Panc1 (cell line): ENCODE results near the gene PLEKHG4B.

ENCODE experiments used
- SIN3A ChIP-seq: IDR thresholded peaks from 2 replicates; pipeline ENCODE4 v1.6.1; 2012; ENCODE audit warnings: low read depth, mild to moderate bottlenecking, low read length, moderate library complexity, borderline replicate concordance; ENCODE audit not compliant: insufficient read depth
- TF ChIP-seq, protein P1 (sequence below): fragments of 450-650 bp; IDR thresholded peaks from 2 replicates; pipeline ENCODE4 v1.5.1; 2017; ENCODE audit warnings: mild to moderate bottlenecking
- TF ChIP-seq, protein P2 (sequence below), 2 experiments: IDR thresholded peaks; 2 replicates each; pipeline ENCODE4 v1.6.1; 2011 to 2012; ENCODE audit warnings: low read depth in 2 of 2, control low read depth in 1 of 2, low read length in 1 of 2, mild to moderate bottlenecking in 1 of 2, moderate library complexity in 1 of 2; ENCODE audit not compliant: insufficient read depth in 1 of 2

DNA sequence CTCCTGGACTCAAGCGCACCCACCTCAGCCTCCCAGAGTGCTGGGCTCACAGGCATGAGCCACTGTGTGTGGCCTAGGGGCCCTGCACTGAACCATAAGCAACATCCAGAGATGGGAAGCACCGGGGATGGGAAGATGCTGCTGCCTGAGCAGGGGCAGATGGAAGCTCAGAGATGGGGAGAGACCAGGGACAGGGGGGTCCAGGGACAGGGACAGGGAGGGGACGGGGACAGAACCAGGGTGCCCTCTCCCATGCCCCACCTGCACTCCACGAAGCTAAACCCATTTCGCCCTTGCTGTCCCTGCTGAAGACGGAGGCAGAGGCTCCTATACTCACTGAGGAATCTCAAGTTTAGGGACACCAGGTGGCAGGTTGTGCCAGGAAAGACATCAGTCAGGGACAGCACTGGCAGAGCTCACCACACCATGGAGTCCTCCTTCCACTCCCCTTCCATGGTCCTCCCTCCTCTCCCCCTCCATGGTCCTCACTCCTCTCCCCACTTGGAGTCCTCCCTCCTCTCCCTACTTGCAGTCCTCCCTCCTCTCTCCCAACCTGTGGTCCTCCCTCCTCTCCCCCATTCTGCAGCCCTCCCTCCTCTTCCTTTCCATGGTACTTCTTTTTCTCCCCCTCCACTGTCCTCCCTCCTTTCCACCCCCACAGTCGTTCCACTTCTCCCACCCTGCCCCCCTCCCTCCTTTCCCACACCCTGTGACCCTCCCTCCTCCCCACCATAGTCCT lies 53.8 kb downstream of the PLEKHG4B start:
- TF ChIP-seq, protein P1, sequence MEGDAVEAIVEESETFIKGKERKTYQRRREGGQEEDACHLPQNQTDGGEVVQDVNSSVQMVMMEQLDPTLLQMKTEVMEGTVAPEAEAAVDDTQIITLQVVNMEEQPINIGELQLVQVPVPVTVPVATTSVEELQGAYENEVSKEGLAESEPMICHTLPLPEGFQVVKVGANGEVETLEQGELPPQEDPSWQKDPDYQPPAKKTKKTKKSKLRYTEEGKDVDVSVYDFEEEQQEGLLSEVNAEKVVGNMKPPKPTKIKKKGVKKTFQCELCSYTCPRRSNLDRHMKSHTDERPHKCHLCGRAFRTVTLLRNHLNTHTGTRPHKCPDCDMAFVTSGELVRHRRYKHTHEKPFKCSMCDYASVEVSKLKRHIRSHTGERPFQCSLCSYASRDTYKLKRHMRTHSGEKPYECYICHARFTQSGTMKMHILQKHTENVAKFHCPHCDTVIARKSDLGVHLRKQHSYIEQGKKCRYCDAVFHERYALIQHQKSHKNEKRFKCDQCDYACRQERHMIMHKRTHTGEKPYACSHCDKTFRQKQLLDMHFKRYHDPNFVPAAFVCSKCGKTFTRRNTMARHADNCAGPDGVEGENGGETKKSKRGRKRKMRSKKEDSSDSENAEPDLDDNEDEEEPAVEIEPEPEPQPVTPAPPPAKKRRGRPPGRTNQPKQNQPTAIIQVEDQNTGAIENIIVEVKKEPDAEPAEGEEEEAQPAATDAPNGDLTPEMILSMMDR = no peak
- no peak for TF ChIP-seq SIN3A
- TF ChIP-seq, protein P2, sequence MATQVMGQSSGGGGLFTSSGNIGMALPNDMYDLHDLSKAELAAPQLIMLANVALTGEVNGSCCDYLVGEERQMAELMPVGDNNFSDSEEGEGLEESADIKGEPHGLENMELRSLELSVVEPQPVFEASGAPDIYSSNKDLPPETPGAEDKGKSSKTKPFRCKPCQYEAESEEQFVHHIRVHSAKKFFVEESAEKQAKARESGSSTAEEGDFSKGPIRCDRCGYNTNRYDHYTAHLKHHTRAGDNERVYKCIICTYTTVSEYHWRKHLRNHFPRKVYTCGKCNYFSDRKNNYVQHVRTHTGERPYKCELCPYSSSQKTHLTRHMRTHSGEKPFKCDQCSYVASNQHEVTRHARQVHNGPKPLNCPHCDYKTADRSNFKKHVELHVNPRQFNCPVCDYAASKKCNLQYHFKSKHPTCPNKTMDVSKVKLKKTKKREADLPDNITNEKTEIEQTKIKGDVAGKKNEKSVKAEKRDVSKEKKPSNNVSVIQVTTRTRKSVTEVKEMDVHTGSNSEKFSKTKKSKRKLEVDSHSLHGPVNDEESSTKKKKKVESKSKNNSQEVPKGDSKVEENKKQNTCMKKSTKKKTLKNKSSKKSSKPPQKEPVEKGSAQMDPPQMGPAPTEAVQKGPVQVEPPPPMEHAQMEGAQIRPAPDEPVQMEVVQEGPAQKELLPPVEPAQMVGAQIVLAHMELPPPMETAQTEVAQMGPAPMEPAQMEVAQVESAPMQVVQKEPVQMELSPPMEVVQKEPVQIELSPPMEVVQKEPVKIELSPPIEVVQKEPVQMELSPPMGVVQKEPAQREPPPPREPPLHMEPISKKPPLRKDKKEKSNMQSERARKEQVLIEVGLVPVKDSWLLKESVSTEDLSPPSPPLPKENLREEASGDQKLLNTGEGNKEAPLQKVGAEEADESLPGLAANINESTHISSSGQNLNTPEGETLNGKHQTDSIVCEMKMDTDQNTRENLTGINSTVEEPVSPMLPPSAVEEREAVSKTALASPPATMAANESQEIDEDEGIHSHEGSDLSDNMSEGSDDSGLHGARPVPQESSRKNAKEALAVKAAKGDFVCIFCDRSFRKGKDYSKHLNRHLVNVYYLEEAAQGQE (IDR thresholded peaks at IDR 0.05; ENCODE audit: insufficient read depth in 1 of 2, low read depth in 2 of 2, low read length in 1 of 2) = no peak
